ENCODE measurements around the gene PARPBP. TPM values are rescaled to one million over a fixed set of nuclear protein-coding genes. Genes with fewer than 3 reads are reported as not detected.

Gene PARPBP
- total and polyA plus RNA-seq, 2 of the 8 experiments (the other 6 are each of a cell fraction or from before 2014, with no cell fraction given), result 10.9 to 38.1 TPM

- Histone ChIP-seq H3K18ac (ENCODE audit: extremely low read depth, low read length) (no peak overlapping the region), H2AK5ac (ENCODE audit: low read depth, low read length) (no peak overlapping the region), H3K79me2 (ENCODE audit: control insufficient read depth in 1 of 2, insufficient read depth in 2 of 2, low read length in 2 of 2) (peaks cover 5 to 23% of the 10 kb centered on the region in 2 experiments), H3K4me2 (ENCODE audit: insufficient read depth in 1 of 2, low read depth in 2 of 2, low read length in 2 of 2) (no peak overlapping the region), H3K27me3 (replicated peaks in 1 of 4; ENCODE audit: control insufficient read depth in 3 of 4, extremely low read depth in 1 of 4, insufficient read depth in 3 of 4, low read length in 3 of 4) (no peaks in the 10 kb centered on the region), H3K9ac (replicated peaks in 1 of 4; ENCODE audit: extremely low read depth in 1 of 4, low read depth in 3 of 4, low read length in 3 of 4) (no peak overlapping the region), H4K20me1 (replicated peaks in 1 of 2; ENCODE audit: control insufficient read depth in 1 of 2, insufficient read depth in 2 of 2, low read length in 2 of 2) (peaks cover 0 to 2% of the 10 kb centered on the region in 2 experiments), H2BK20ac (ENCODE audit: low read length) (no peak overlapping the region), H3K4ac (replicated peaks; ENCODE audit: insufficient read length, low read depth, low read length) (no peak overlapping the region), H4K8ac (ENCODE audit: extremely low read depth, insufficient read depth, low read length) (no peak overlapping the region), H3K56ac (replicated peaks; ENCODE audit: insufficient read length, low read depth, low read length) (no peak overlapping the region), H3K4me3 (ENCODE audit: extremely low read depth in 1 of 4, insufficient read depth in 2 of 4, low read depth in 3 of 4, low read length in 4 of 4) (no peak overlapping the region), H2BK15ac (ENCODE audit: low read length) (no peak overlapping the region), H4K5ac (ENCODE audit: insufficient read length, low read depth, low read length) (no peak overlapping the region), H2BK12ac (ENCODE audit: low read depth, low read length) (no peak overlapping the region), H3K4me1 (replicated peaks in 1 of 4; ENCODE audit: control insufficient read depth in 3 of 4, insufficient read depth in 4 of 4, low read length in 3 of 4) (peaks cover 0 to 4% (median 3%) of the 10 kb centered on the region in 4 experiments; a peak in 3 of 7 replicates), H3K27ac (ENCODE audit: low read depth, low read length) (no peak overlapping the region), H3K9me3 (ENCODE audit: insufficient read depth in 2 of 2, low read depth in 1 of 2, low read length in 1 of 2) (no peaks in the 10 kb centered on the region), H3K23ac (ENCODE audit: insufficient read length) (no peak overlapping the region), H2BK5ac (ENCODE audit: low read depth, low read length) (no peak overlapping the region), H3K36me3 (ENCODE audit: control insufficient read depth in 2 of 4, insufficient read depth in 4 of 4, low read length in 3 of 4) (peaks cover 2 to 27% (median 10%) of the 10 kb centered on the region in 4 experiments; a peak in 4 of 8 replicates), H2BK120ac (replicated peaks; ENCODE audit: low read depth, low read length) (no peak overlapping the region), H3K23me2 (ENCODE audit: low read depth, low read length) (0 out of 2 replicates have a peak, but pooled peaks cover 12% of the 10 kb centered on the region), H2AFZ (ENCODE audit: low read length) (no peak overlapping the region), H3K79me1 (ENCODE audit: low read depth, low read length) (no peaks in the 10 kb centered on the region), H3K14ac (ENCODE audit: insufficient read length) (no peak overlapping the region), H4K91ac (replicated peaks; ENCODE audit: insufficient read length, low read length) (no peak overlapping the region)
- FAIRE-seq (no peak), DNase-seq (ENCODE audit: low read depth in 1 of 2, low spot score in 2 of 2) (no peak)
- no peak for TF ChIP-seq HDAC6 (IDR thresholded peaks at IDR 0.05; ENCODE audit: low read depth, low read length)
- TF ChIP-seq KDM4A (IDR thresholded peaks at IDR 0.05; ENCODE audit: low read depth, low read length, severe bottlenecking), result no peak
- no peak for TF ChIP-seq CTBP2 (IDR thresholded peaks at IDR 0.05; ENCODE audit: borderline replicate concordance, insufficient read depth, insufficient read length, low read length)
- TF ChIP-seq BRCA1 (IDR thresholded peaks at IDR 0.05; ENCODE audit: low read depth, low read length), result no peak
- no peak for TF ChIP-seq SUZ12 (IDR thresholded peaks at IDR 0.05; ENCODE audit: low read length)
- TF ChIP-seq SIX5 (IDR thresholded peaks at IDR 0.05; ENCODE audit: low read depth, low read length), result no peak
- no peak for TF ChIP-seq RXRA (IDR thresholded peaks at IDR 0.05; ENCODE audit: insufficient read depth, low read depth, low read length)
- TF ChIP-seq CHD1 (IDR thresholded peaks at IDR 0.05; ENCODE audit: low read depth, low read length), result no peak
- TF ChIP-seq ASH2L (IDR thresholded peaks at IDR 0.05; ENCODE audit: low read length), result no peak
- TF ChIP-seq BACH1 (IDR thresholded peaks at IDR 0.05; ENCODE audit: low read length), result no peak
- WGBS, 2 experiments (ENCODE audit: extremely low coverage in 1 of 2, insufficient coverage in 1 of 2, insufficient read length in 1 of 2, insufficient replicate concordance in 2 of 2, low coverage in 1 of 2, low lambda C conversion rate in 2 of 2, missing lambda C conversion rate in 1 of 2), result 85% methylated on average over 7 of the region's 7 CpGs; no CpG with 5 or more reads in 1 of the 2 experiments
- ChIA-PET CTCF (ENCODE audit: partially characterized antibody) (interaction anchor here (1.4 kb wide), 1 partner anchor 9 kb away, joined by 5 read pairs; no protein-coding TSS in a partner anchor), POLR2A (ENCODE audit: partially characterized antibody) (no interaction called here)
Observed at GRCh38 chr12:102116392-102116791, 3.6 kb upstream of the PARPBP start.
